ENCODE measurements around the gene VWA5B1. TPM values are rescaled to one million over a fixed set of nuclear protein-coding genes. Genes with fewer than 3 reads are reported as not detected.

Gene VWA5B1
- total RNA-seq, 3 donors from 2014 or later: 0.29 TPM; not detected in 2

DNA sequence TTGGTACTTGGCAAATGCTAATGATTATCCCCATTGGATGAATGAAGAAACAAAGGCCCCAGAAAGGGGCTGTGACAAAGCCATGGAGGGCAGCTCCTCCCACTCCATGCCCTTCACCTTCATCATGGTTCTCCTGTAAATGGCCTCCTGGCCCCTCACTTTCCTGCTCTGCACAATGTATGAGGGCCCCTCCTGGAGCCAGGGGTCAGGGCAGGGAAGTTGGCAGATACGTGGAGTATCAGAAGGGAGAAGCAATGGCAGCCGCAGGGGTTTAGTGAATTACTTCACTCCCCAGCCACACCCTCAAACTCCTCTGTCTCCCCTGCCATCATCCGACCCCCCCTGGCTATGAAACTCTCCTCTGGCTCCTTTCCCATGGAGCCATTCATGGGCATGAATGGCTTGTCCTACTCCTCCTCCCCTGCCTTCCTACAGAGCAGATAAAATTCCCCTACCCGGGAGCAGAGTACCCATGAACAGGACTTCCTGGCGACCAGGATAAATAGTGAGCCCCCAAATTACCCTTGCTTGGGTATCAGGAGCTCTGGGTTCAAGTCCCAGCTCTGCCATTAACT lies 109.0 kb downstream of the VWA5B1 start:
- no peak overlapping the region for H3K4me3 ChIP-seq
- H3K27ac ChIP-seq: no peak overlapping the region
- H3K27me3 ChIP-seq: no peaks in the 10 kb centered on the region
- DNase-seq (ENCODE audit: low spot score in 2 of 2): no peak
- intact Hi-C loops (cut with DNase I; ENCODE audit: low total_unique reads): no loop called here
- H3K9me3 ChIP-seq: peaks cover 6 to 10% of the 10 kb centered on the region in 2 donors
- H3K36me3 ChIP-seq: no peaks in the 10 kb centered on the region
- H3K4me1 ChIP-seq: no peaks in the 10 kb centered on the region
- TF ChIP-seq, protein P1, sequence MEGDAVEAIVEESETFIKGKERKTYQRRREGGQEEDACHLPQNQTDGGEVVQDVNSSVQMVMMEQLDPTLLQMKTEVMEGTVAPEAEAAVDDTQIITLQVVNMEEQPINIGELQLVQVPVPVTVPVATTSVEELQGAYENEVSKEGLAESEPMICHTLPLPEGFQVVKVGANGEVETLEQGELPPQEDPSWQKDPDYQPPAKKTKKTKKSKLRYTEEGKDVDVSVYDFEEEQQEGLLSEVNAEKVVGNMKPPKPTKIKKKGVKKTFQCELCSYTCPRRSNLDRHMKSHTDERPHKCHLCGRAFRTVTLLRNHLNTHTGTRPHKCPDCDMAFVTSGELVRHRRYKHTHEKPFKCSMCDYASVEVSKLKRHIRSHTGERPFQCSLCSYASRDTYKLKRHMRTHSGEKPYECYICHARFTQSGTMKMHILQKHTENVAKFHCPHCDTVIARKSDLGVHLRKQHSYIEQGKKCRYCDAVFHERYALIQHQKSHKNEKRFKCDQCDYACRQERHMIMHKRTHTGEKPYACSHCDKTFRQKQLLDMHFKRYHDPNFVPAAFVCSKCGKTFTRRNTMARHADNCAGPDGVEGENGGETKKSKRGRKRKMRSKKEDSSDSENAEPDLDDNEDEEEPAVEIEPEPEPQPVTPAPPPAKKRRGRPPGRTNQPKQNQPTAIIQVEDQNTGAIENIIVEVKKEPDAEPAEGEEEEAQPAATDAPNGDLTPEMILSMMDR (IDR thresholded peaks at IDR 0.05): no peak
- TF ChIP-seq POLR2AphosphoS5 (IDR thresholded peaks at IDR 0.05) (no peak), POLR2A (IDR thresholded peaks at IDR 0.05) (no peak)

DNA sequence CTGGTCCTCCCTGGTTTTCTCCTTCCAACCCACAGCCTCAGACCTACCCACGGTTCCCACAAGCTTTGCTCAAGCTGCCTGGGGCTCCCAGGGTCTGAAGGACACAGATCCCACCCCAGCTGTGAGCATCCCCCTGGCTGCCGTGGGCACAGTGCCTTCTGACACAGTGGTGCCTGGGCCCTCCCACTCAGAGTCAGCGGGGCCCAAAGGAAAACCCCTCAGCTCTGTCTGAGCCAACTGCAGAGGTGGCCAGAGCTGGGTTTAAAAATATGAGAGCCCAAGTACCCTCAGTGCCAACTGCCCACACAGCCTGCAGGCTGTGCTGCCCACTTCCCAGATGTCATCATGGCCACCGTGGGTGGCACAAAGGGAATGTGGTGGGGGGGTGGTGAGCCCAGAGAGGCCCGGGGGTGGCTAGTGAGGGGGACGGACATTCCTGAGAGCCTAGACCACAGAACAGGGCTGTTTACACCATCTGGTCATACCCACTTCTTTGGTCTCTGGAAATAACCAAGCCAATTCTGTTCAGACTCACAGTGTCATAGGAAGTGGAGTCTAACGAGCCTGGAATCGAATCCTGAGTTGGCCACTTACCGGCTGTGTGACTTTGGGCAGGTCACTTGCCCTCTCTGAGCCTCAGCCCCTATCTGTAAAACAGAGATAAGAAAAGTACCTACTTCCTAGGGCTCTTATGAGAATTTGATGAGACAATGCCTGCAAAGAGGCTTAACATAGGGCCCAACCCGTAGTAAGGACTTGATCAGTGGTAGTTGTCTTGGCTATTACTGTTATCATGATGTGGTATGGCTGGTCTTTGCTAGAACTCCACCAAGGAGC lies 109.9 kb downstream of the VWA5B1 start:
- intact Hi-C loops (cut with DNase I; ENCODE audit: low total_unique reads): no loop called here
- peaks cover 0 to 1% of the 10 kb centered on the region in 2 donors for H3K9me3 ChIP-seq
- no peak overlapping the region for H3K4me3 ChIP-seq
- DNase-seq (ENCODE audit: low spot score in 2 of 2): peak in 1 of 2 donors; percentile 24
- no peak for TF ChIP-seq POLR2A (IDR thresholded peaks at IDR 0.05)
- TF ChIP-seq POLR2AphosphoS5 (IDR thresholded peaks at IDR 0.05): no peak
- H3K4me1 ChIP-seq: no peaks in the 10 kb centered on the region
- no peaks in the 10 kb centered on the region for H3K36me3 ChIP-seq
- peak overlapping the region in 1 of 2 donors; percentile 12 for H3K27ac ChIP-seq
- no peaks in the 10 kb centered on the region for H3K27me3 ChIP-seq

DNA sequence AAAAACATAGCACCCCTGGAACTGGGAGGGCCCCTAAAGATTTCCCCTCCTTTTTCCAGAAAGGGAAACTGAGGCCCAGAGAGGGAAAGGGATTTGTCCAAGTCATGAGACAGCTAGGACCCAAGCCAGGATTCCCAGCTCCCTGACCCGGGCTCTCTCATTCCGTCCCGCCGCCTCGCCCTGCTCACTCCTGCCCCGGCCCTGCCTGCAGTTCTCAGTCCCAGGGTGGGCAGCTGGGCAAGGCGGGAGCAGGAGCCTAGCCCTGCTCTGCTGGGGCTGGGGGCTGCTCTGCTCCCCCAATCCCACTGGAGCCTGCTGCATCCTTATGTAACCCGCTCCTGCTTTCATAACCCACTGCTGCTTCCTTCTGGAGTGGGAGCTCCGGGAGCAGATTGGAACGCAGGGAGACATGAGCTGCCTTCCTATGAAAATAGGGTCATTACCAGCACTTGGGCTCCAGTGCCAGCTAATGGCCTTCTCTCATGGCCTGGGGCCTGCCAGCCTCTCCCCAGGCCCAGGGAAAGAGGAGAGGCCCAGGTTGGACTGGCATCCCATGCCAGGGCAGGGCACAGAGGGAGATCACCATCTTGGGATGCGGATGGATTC lies 110.8 kb downstream of the VWA5B1 start:
- no peaks in the 10 kb centered on the region for H3K27me3 ChIP-seq
- H3K27ac ChIP-seq: no peak overlapping the region
- no peaks in the 10 kb centered on the region for H3K4me1 ChIP-seq
- no peak for TF ChIP-seq POLR2AphosphoS5 (IDR thresholded peaks at IDR 0.05)
- TF ChIP-seq, protein P1 (IDR thresholded peaks at IDR 0.05): no peak
- intact Hi-C loops (cut with DNase I; ENCODE audit: low total_unique reads): no loop called here
- no peak overlapping the region for H3K4me3 ChIP-seq
- no peaks in the 10 kb centered on the region for H3K36me3 ChIP-seq
- no peak for DNase-seq (ENCODE audit: low spot score in 2 of 2)
- no peaks in the 10 kb centered on the region for H3K9me3 ChIP-seq

DNA sequence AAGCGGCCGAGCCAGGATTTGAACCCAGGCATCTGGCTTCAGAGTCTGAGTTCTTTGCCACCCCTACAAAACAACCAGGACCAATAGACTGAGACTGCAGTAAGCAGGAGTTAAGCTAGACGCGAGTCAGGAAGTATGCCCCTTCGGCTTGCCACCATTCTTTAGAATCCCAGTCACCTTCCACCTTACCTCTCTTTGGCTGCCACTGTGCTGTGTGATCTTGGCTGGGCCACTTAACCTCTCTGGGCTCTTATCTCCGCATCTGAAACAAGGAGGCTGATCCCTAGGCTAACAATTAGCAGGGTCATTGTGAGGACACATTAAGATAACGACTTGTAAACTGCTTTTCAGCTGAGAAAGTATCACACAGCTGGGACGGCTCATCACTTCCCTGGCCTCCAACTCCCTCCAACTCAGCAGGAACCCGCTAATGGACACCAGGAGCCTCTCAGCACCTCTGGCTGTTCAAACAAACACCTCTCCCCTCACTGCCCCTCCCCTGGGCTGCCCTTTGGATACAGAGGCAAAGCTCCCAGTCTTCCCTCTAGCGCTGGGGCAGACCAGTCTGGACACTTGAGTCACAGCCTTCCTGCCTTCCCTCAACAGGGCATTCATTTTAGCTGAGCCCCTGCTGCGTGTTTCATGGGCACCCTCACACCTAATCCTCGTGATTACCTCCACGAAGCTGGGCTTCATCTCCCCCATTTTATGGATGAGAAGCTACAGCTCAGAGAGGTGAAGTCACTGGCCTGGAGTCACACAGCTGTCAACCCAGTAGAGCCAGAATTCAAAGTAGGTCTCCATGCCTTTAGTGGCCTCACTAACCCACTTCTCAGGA lies 112.1 kb downstream of the VWA5B1 start:
- TF ChIP-seq POLR2AphosphoS5 (IDR thresholded peaks at IDR 0.05): no peak
- TF ChIP-seq, protein P1 (IDR thresholded peaks at IDR 0.05): no peak
- no peak for TF ChIP-seq POLR2A (IDR thresholded peaks at IDR 0.05)
- DNase-seq (ENCODE audit: low spot score in 2 of 2): no peak
- no peak overlapping the region for H3K27ac ChIP-seq
- intact Hi-C loops (cut with DNase I; ENCODE audit: low total_unique reads): no loop called here
- no peaks in the 10 kb centered on the region for H3K9me3 ChIP-seq
- H3K36me3 ChIP-seq: no peaks in the 10 kb centered on the region
- no peaks in the 10 kb centered on the region for H3K27me3 ChIP-seq
- no peak overlapping the region for H3K4me3 ChIP-seq
- no peaks in the 10 kb centered on the region for H3K4me1 ChIP-seq

DNA sequence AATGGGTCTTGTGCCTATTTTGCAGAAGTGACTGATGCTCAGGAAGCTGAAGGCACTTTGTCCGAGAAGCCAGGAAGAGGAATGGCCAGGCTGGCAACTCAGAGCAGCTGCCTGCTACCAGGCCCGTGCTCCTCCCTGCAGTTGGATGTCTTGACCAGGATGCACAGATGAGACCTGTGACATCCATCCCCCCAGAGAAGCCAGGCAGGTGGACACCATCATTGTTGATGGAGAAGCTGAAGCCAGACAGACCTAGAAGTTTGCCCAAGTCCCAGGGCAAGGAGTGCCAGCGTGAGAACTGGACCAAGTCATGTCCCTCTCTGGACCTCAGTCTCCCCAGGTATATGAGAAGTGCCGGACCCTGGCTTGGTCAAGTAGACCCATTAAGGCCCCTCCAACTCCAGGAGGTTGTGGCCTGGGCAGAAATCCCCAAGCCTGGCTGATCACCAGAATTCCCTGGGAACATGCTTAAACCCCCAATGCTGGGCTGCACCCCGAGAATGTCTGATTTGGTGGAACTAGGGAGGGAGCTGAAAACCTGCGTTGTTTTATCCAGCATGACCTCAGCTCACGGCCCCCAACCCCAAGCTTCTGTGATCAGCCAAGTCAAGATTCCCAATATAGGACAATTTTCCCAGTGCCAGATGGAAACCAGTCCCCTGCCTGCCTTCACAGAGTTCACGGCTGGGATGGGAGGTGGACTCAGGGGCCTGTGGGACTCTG lies 112.9 kb downstream of the VWA5B1 start:
- TF ChIP-seq POLR2A (IDR thresholded peaks at IDR 0.05): no peak
- no peak for TF ChIP-seq POLR2AphosphoS5 (IDR thresholded peaks at IDR 0.05)
- TF ChIP-seq, protein P1 (IDR thresholded peaks at IDR 0.05): no peak
- Histone ChIP-seq H3K36me3 (no peaks in the 10 kb centered on the region), H3K27ac (no peak overlapping the region), H3K4me1 (no peaks in the 10 kb centered on the region), H3K9me3 (no peaks in the 10 kb centered on the region), H3K4me3 (no peak overlapping the region), H3K27me3 (no peaks in the 10 kb centered on the region)
- intact Hi-C loops (cut with DNase I; ENCODE audit: low total_unique reads): no loop called here
- DNase-seq (ENCODE audit: low spot score in 2 of 2): no peak

Measured in breast epithelium (tissue), 4 donors.